ENCODE results near the gene CCDC92. TPM values are rescaled to one million over a fixed set of nuclear protein-coding genes. Genes with fewer than 3 reads are reported as not detected.

The CCDC92 gene
- total and polyA plus RNA-seq, 2 donors (not counting 1 experiment from before 2014, with no cell fraction given): 26.6 to 36.2 TPM

DNA sequence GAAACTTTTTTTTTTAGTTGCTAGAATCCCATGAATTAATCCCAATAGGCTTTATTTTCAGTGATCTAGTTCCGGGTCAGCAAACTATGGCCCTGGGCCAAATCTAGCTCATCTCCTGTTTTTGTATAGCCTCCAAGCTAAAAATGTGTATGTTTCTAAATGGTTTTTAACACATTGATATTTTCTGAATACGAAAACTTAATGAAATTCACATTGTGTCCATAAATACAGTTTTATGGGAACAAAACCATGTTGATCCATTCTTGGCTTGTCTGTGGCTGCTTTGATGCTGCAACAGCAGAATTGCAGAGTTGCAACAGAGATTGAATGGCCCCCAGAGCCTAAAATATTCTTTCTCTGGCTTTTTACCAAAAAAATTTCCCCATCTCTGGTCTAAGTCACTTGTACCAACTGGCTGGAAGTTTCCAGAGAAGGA is 47.9 kb upstream of the CCDC92 start:
- H2AFZ ChIP-seq (ENCODE audit: insufficient read depth, low read depth, low read length, poor library complexity, severe bottlenecking): no peak overlapping the region
- Mint-ChIP-seq H3K9me3 (ENCODE audit: insufficient read depth) (no peaks in the 10 kb centered on the region), H3K4me1 (peaks cover 8% of the 10 kb centered on the region), H3K27ac (no peak overlapping the region), H3K4me3 (no peak overlapping the region), H3K27me3 (no peaks in the 10 kb centered on the region)
- H3K79me2 ChIP-seq (ENCODE audit: control insufficient read depth, insufficient read depth, low read length): no peaks in the 10 kb centered on the region
- POLR2A ChIA-PET: no interaction called here
- H3K27me3 ChIP-seq (replicated peaks in 1 of 4; ENCODE audit: control extremely low read depth in 1 of 4, control insufficient read depth in 3 of 4, insufficient read depth in 4 of 4, low read length in 3 of 4): no peaks in the 10 kb centered on the region
- TF ChIP-seq, protein P1, sequence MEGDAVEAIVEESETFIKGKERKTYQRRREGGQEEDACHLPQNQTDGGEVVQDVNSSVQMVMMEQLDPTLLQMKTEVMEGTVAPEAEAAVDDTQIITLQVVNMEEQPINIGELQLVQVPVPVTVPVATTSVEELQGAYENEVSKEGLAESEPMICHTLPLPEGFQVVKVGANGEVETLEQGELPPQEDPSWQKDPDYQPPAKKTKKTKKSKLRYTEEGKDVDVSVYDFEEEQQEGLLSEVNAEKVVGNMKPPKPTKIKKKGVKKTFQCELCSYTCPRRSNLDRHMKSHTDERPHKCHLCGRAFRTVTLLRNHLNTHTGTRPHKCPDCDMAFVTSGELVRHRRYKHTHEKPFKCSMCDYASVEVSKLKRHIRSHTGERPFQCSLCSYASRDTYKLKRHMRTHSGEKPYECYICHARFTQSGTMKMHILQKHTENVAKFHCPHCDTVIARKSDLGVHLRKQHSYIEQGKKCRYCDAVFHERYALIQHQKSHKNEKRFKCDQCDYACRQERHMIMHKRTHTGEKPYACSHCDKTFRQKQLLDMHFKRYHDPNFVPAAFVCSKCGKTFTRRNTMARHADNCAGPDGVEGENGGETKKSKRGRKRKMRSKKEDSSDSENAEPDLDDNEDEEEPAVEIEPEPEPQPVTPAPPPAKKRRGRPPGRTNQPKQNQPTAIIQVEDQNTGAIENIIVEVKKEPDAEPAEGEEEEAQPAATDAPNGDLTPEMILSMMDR (IDR thresholded peaks at IDR 0.05): no peak
- TF ChIP-seq EZH2 (IDR thresholded peaks at IDR 0.05; ENCODE audit: borderline replicate concordance, insufficient read depth, low read depth, low read length, poor library complexity, severe bottlenecking): no peak
- no peak overlapping the region for H3K9ac ChIP-seq (ENCODE audit: low read length)
- CTCF ChIA-PET: no interaction called here
- ATAC-seq (ENCODE audit: low read depth) (no peak), DNase-seq (no peak)
- no peak overlapping the region for H3K4me3 ChIP-seq (ENCODE audit: control extremely low read depth in 1 of 5, extremely low read depth in 1 of 5, insufficient read depth in 1 of 5, low read depth in 2 of 5, low read length in 4 of 5)
- H3K36me3 ChIP-seq (replicated peaks in 1 of 2; ENCODE audit: control extremely low read depth in 1 of 2, control insufficient read depth in 1 of 2, extremely low read depth in 1 of 2, insufficient read depth in 2 of 2, low read length in 1 of 2): no peaks in the 10 kb centered on the region
- WGBS (ENCODE audit: insufficient coverage): 100% methylated on average over 1 of the region's 2 CpGs
- no peak overlapping the region for H3K27ac ChIP-seq (ENCODE audit: low read length in 2 of 2)
- intact Hi-C loops (cut with micrococcal nuclease): no loop called here
- H4K20me1 ChIP-seq (ENCODE audit: control insufficient read depth, insufficient read depth, low read length, poor library complexity, severe bottlenecking): no peaks in the 10 kb centered on the region
- H3K4me2 ChIP-seq (replicated peaks; ENCODE audit: low read depth, low read length, poor library complexity, severe bottlenecking): no peak overlapping the region
- no peaks in the 10 kb centered on the region for H3K9me3 ChIP-seq (ENCODE audit: control extremely low read depth in 1 of 3, control insufficient read depth in 2 of 3, insufficient read depth in 1 of 3, low read length in 2 of 3)
- peaks cover 6% of the 10 kb centered on the region in 2 donors for H3K4me1 ChIP-seq (ENCODE audit: control insufficient read depth in 2 of 2, insufficient read depth in 2 of 2, low read length in 2 of 2)

DNA sequence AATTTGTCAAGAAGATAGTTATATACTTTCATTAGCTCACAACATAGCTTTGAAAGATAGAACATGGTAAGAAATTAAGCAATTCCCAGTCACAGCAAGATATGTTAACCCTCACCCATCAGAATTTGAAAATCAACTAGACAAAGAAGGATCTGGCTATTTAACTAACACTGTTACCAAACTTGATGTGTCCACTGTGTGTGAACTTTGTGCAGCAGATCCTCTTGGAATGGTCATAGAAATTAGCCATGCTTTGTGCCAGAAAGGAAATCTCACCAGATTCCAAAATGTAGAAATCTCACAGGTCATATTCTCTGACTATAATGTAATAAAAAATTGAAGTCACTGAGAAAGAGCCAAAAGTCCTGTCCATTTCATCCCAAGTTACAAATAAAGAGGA is 46.5 kb upstream of the CCDC92 start:
- Histone ChIP-seq H3K27ac (ENCODE audit: low read length in 2 of 2) (no peak overlapping the region), H3K9ac (ENCODE audit: low read length) (no peak overlapping the region), H3K27me3 (replicated peaks in 1 of 4; ENCODE audit: control extremely low read depth in 1 of 4, control insufficient read depth in 3 of 4, insufficient read depth in 4 of 4, low read length in 3 of 4) (no peaks in the 10 kb centered on the region), H4K20me1 (ENCODE audit: control insufficient read depth, insufficient read depth, low read length, poor library complexity, severe bottlenecking) (no peaks in the 10 kb centered on the region), H2AFZ (ENCODE audit: insufficient read depth, low read depth, low read length, poor library complexity, severe bottlenecking) (no peak overlapping the region), H3K4me2 (replicated peaks; ENCODE audit: low read depth, low read length, poor library complexity, severe bottlenecking) (no peak overlapping the region), H3K4me3 (ENCODE audit: control extremely low read depth in 1 of 5, extremely low read depth in 1 of 5, insufficient read depth in 1 of 5, low read depth in 2 of 5, low read length in 4 of 5) (no peak overlapping the region), H3K4me1 (ENCODE audit: control insufficient read depth in 2 of 2, insufficient read depth in 2 of 2, low read length in 2 of 2) (peaks cover 0 to 6% of the 10 kb centered on the region in 2 donors), H3K9me3 (ENCODE audit: control extremely low read depth in 1 of 3, control insufficient read depth in 2 of 3, insufficient read depth in 1 of 3, low read length in 2 of 3) (no peaks in the 10 kb centered on the region), H3K79me2 (ENCODE audit: control insufficient read depth, insufficient read depth, low read length) (no peaks in the 10 kb centered on the region), H3K36me3 (replicated peaks in 1 of 2; ENCODE audit: control extremely low read depth in 1 of 2, control insufficient read depth in 1 of 2, extremely low read depth in 1 of 2, insufficient read depth in 2 of 2, low read length in 1 of 2) (no peaks in the 10 kb centered on the region)
- no peak for DNase-seq
- Mint-ChIP-seq H3K4me3 (no peak overlapping the region), H3K4me1 (peaks cover 8% of the 10 kb centered on the region), H3K27ac (no peak overlapping the region), H3K9me3 (ENCODE audit: insufficient read depth) (no peaks in the 10 kb centered on the region), H3K27me3 (no peaks in the 10 kb centered on the region)
- ChIA-PET POLR2A (no interaction called here), CTCF (interaction anchor here (1.2 to 1.3 kb wide), 2 partner anchors 11 to 35 kb away, joined by 3 read pairs; no protein-coding TSS in a partner anchor)
- no peak for TF ChIP-seq EZH2 (IDR thresholded peaks at IDR 0.05; ENCODE audit: borderline replicate concordance, insufficient read depth, low read depth, low read length, poor library complexity, severe bottlenecking)
- TF ChIP-seq, protein P1 (IDR thresholded peaks at IDR 0.05): no peak
- intact Hi-C loops (cut with micrococcal nuclease): no loop called here
- no peak for ATAC-seq (ENCODE audit: low read depth)
